Cerebellar nuclear complex (tissue), 1 donor: Measurements from ENCODE around the gene RSPO4.

Source experiments
- DNase-seq, 2 experiments: peaks; one replicate each; lab custom pipeline; 2025; lab: John Stamatoyannopoulos, UW

The RSPO4 gene

GRCh38 chr20:910132-910869 lies 91.8 kb downstream of the RSPO4 start:
- DNase-seq, result no peak

GRCh38 chr20:909641-910040 lies 92.5 kb downstream of the RSPO4 start:
- DNase-seq, result no peak
